ENCODE measurements around the gene FAM53B. TPM values are rescaled to one million over a fixed set of nuclear protein-coding genes. Genes with fewer than 3 reads are reported as not detected.

FAM53B gene
- polyA plus RNA-seq, 1 of the 3 experiments (the other 2 are of a cell fraction): 5.6 TPM

- Histone ChIP-seq H3K9ac (no peak overlapping the region), H3K9me2 (no peaks in the 10 kb centered on the region), H2AFZ (ENCODE audit: low read depth) (no peak overlapping the region), H3K36me3 (replicated peaks in 1 of 2; ENCODE audit: control insufficient read depth in 1 of 2, insufficient read depth in 2 of 2, low read length in 1 of 2) (peaks cover 0 to 4% of the 10 kb centered on the region in 2 experiments), H3K27ac (ENCODE audit: low read depth in 2 of 2, low read length in 1 of 2) (no peak overlapping the region), H3K4me1 (ENCODE audit: control insufficient read depth in 1 of 2, insufficient read depth in 2 of 2, low read depth in 1 of 2, low read length in 1 of 2) (peaks cover 0 to 21% of the 10 kb centered on the region in 2 experiments; a peak in 1 of 4 replicates), H3K9me3 (no peaks in the 10 kb centered on the region), H3K79me2 (ENCODE audit: insufficient read depth) (peaks cover 1% of the 10 kb centered on the region; the same call in 1 of the 2 replicates), H3K4me2 (no peak overlapping the region), H4K20me1 (ENCODE audit: insufficient read depth) (no peaks in the 10 kb centered on the region), H3K27me3 (ENCODE audit: insufficient read depth) (no peaks in the 10 kb centered on the region), H3F3A (replicated peaks; ENCODE audit: insufficient read depth) (no peaks in the 10 kb centered on the region), H3K4me3 (ENCODE audit: low read depth in 2 of 2, low read length in 1 of 2) (no peak overlapping the region)
- WGBS (ENCODE audit: low lambda C conversion rate): 79% methylated on average over 6 of the region's 6 CpGs
- no peak for DNase-seq
- CTCF ChIA-PET: interaction anchor here (1.0 to 6.2 kb wide), 3 partner anchors 14 to 56 kb away, joined by 4 to 33 read pairs (median 16); no protein-coding TSS in a partner anchor
- TF ChIP-seq CTCF (IDR thresholded peaks at IDR 0.05) (no peak), EZH2phosphoT487 (IDR thresholded peaks at IDR 0.05; ENCODE audit: borderline replicate concordance, low read depth) (no peak), JUND (IDR thresholded peaks at IDR 0.05) (no peak), ZBTB33 (IDR thresholded peaks at IDR 0.05; ENCODE audit: borderline replicate concordance, low read depth) (no peak), MXI1 (IDR thresholded peaks at IDR 0.05; ENCODE audit: low read depth, low read length) (no peak), MAX (IDR thresholded peaks at IDR 0.05; ENCODE audit: low read depth) (no peak), TCF12 (IDR thresholded peaks at IDR 0.05) (no peak)
- POLR2A ChIA-PET: interaction anchor here (0.6 kb wide), 1 partner anchor 37 kb away, joined by 3 read pairs; no protein-coding TSS in a partner anchor
Observed at GRCh38 chr10:124727361-124727960, 16.7 kb downstream of the FAM53B start.

- TF ChIP-seq NFIC (IDR thresholded peaks at IDR 0.05; ENCODE audit: borderline replicate concordance) (no peak), NRF1 (IDR thresholded peaks at IDR 0.05; ENCODE audit: low read depth, low read length) (no peak), TCF12 (IDR thresholded peaks at IDR 0.05) (no peak), TEAD4 (IDR thresholded peaks at IDR 0.05; ENCODE audit: borderline replicate concordance, insufficient read depth) (no peak), POLR2AphosphoS5 (IDR thresholded peaks at IDR 0.05; ENCODE audit: low read depth, low read length) (no peak), TAF1 (IDR thresholded peaks at IDR 0.05; ENCODE audit: borderline replicate concordance, low read depth, low read length) (no peak), YY1 (IDR thresholded peaks at IDR 0.05; ENCODE audit: low read depth) (no peak)
- Histone ChIP-seq H3K79me2 (ENCODE audit: insufficient read depth) (no peaks in the 10 kb centered on the region), H3K27ac (ENCODE audit: low read depth in 2 of 2, low read length in 1 of 2) (no peak overlapping the region), H3K36me3 (replicated peaks in 1 of 2; ENCODE audit: control insufficient read depth in 1 of 2, insufficient read depth in 2 of 2, low read length in 1 of 2) (peaks cover 0 to 4% of the 10 kb centered on the region in 2 experiments), H3K27me3 (ENCODE audit: insufficient read depth) (no peaks in the 10 kb centered on the region), H3K4me3 (ENCODE audit: low read depth in 2 of 2, low read length in 1 of 2) (no peak overlapping the region), H3K4me1 (ENCODE audit: control insufficient read depth in 1 of 2, insufficient read depth in 2 of 2, low read depth in 1 of 2, low read length in 1 of 2) (peaks cover 0 to 21% of the 10 kb centered on the region in 2 experiments; a peak in 1 of 4 replicates), H4K20me1 (ENCODE audit: insufficient read depth) (no peaks in the 10 kb centered on the region), H3K9ac (no peak overlapping the region), H3K4me2 (no peak overlapping the region), H3K9me2 (no peaks in the 10 kb centered on the region), H2AFZ (ENCODE audit: low read depth) (no peak overlapping the region), H3K9me3 (no peaks in the 10 kb centered on the region), H3F3A (replicated peaks; ENCODE audit: insufficient read depth) (no peaks in the 10 kb centered on the region)
- ChIA-PET CTCF (interaction anchor here (1.0 to 3.5 kb wide), 2 partner anchors 16 to 195 kb away, joined by 4 to 16 read pairs; no protein-coding TSS in a partner anchor), POLR2A (no interaction called here)
- WGBS (ENCODE audit: low lambda C conversion rate): 91% methylated on average over 7 of the region's 7 CpGs
- DNase-seq: no peak
Observed at GRCh38 chr10:124725791-124726190, 18.4 kb downstream of the FAM53B start.
